GM21717 (cell line): Measurements from ENCODE around the gene ZZZ3.
"Not testable (repeated sequence)": the region's sequence is repeated elsewhere in the genome, so short reads cannot be mapped to it uniquely, and the experiment has no call there.

ENCODE experiments used
- ATAC-seq: cut with Tn5 transposase; IDR thresholded peaks from one replicate; pipeline ENCODE4 v1.9.1; 2021; ENCODE audit warnings: mild to moderate bottlenecking, moderate library complexity; ENCODE audit not compliant: unreplicated experiment

ZZZ3 gene

GRCh38 chr1:77682460-77683159 is at the start of gene ZZZ3:
Gene ZZZ3 (minus strand): TSS chr1:77682658. CDS start chr1:77633354, 49,304 bp downstream.
- peak; percentile 78 for ATAC-seq

GRCh38 chr1:77732090-77732489 is 49.6 kb upstream of the ZZZ3 start:
- ATAC-seq: no peak

GRCh38 chr1:77725706-77726105 is 43.2 kb upstream of the ZZZ3 start:
- ATAC-seq: no peak

GRCh38 chr1:77718181-77718580 is 35.7 kb upstream of the ZZZ3 start:
- ATAC-seq: no peak

GRCh38 chr1:77716065-77716464 is 33.6 kb upstream of the ZZZ3 start:
- ATAC-seq: no peak

- ATAC-seq: no peak
These were observed 27.3 kb upstream of the ZZZ3 start for GRCh38 chr1:77709727-77710126.

- no peak for ATAC-seq
These were observed 23.9 kb upstream of the ZZZ3 start for GRCh38 chr1:77706321-77706720.

- no peak for ATAC-seq
These were observed 22.3 kb upstream of the ZZZ3 start for GRCh38 chr1:77704736-77705135.

- not testable (repeated sequence) for ATAC-seq
These were observed 17.2 kb upstream of the ZZZ3 start for GRCh38 chr1:77699673-77700072.

GRCh38 chr1:77697441-77697840 is 15.0 kb upstream of the ZZZ3 start:
- ATAC-seq: no peak

- no peak for ATAC-seq
These were observed 6.5 kb upstream of the ZZZ3 start for GRCh38 chr1:77688939-77689338.

GRCh38 chr1:77687519-77687906 is 5.1 kb upstream of the ZZZ3 start:
- ATAC-seq: no peak

- no peak for ATAC-seq
These were observed 4.5 kb upstream of the ZZZ3 start for GRCh38 chr1:77686796-77687518.

- ATAC-seq: peak; percentile 76
These were observed 996 bp upstream of the ZZZ3 start for GRCh38 chr1:77683160-77684148.

- no peak for ATAC-seq
These were observed 2.3 kb downstream of the ZZZ3 start for GRCh38 chr1:77680173-77680572.

GRCh38 chr1:77678660-77679610 is 3.5 kb downstream of the ZZZ3 start:
- no peak for ATAC-seq

- ATAC-seq: not testable (repeated sequence)
These were observed 7.7 kb downstream of the ZZZ3 start for GRCh38 chr1:77674807-77675206.

- no peak for ATAC-seq
These were observed 8.6 kb downstream of the ZZZ3 start for GRCh38 chr1:77673716-77674355.

- no peak for ATAC-seq
These were observed 9.4 kb downstream of the ZZZ3 start for GRCh38 chr1:77673030-77673429.

GRCh38 chr1:77672374-77672773 is 10.1 kb downstream of the ZZZ3 start:
- ATAC-seq: no peak
